ENCODE data around the gene ARID1B. TPM values are rescaled to one million over a fixed set of nuclear protein-coding genes. Genes with fewer than 3 reads are reported as not detected.

The ARID1B gene
- total RNA-seq, 1 donor = 55.0 TPM

GRCh38 chr6:156747715-156748114, 29.5 kb upstream of the ARID1B start:
- Histone ChIP-seq H3K4me2 (ENCODE audit: insufficient read depth, low read length) (no peak overlapping the region), H3K4me3 (ENCODE audit: insufficient read depth, low read length) (no peak overlapping the region), H3K27ac (ENCODE audit: low read depth, low read length) (no peak overlapping the region), H3K36me3 (ENCODE audit: insufficient read depth, low read length) (no peaks in the 10 kb centered on the region), H2AFZ (ENCODE audit: low read length) (no peak overlapping the region), H3K9me3 (ENCODE audit: low read depth, low read length) (no peaks in the 10 kb centered on the region), H4K20me1 (ENCODE audit: insufficient read depth, low read length) (no peaks in the 10 kb centered on the region), H3K4me1 (ENCODE audit: insufficient read depth, low read length) (no peaks in the 10 kb centered on the region), H3K79me2 (ENCODE audit: insufficient read depth, low read length) (no peaks in the 10 kb centered on the region), H3K27me3 (ENCODE audit: insufficient read depth, low read length) (no peaks in the 10 kb centered on the region)
- no peak for DNase-seq (ENCODE audit: insufficient read length, low spot score, missing footprints)
- TF ChIP-seq, protein P1, sequence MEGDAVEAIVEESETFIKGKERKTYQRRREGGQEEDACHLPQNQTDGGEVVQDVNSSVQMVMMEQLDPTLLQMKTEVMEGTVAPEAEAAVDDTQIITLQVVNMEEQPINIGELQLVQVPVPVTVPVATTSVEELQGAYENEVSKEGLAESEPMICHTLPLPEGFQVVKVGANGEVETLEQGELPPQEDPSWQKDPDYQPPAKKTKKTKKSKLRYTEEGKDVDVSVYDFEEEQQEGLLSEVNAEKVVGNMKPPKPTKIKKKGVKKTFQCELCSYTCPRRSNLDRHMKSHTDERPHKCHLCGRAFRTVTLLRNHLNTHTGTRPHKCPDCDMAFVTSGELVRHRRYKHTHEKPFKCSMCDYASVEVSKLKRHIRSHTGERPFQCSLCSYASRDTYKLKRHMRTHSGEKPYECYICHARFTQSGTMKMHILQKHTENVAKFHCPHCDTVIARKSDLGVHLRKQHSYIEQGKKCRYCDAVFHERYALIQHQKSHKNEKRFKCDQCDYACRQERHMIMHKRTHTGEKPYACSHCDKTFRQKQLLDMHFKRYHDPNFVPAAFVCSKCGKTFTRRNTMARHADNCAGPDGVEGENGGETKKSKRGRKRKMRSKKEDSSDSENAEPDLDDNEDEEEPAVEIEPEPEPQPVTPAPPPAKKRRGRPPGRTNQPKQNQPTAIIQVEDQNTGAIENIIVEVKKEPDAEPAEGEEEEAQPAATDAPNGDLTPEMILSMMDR (IDR thresholded peaks at IDR 0.05; ENCODE audit: extremely low read depth, low read depth, low read length) = no peak

- Histone ChIP-seq H3K9me3 (ENCODE audit: low read depth, low read length) (no peaks in the 10 kb centered on the region), H4K20me1 (ENCODE audit: insufficient read depth, low read length) (no peaks in the 10 kb centered on the region), H3K79me2 (ENCODE audit: insufficient read depth, low read length) (no peaks in the 10 kb centered on the region), H2AFZ (ENCODE audit: low read length) (no peak overlapping the region), H3K27ac (ENCODE audit: low read depth, low read length) (no peak overlapping the region), H3K4me1 (ENCODE audit: insufficient read depth, low read length) (no peaks in the 10 kb centered on the region), H3K27me3 (ENCODE audit: insufficient read depth, low read length) (no peaks in the 10 kb centered on the region), H3K36me3 (ENCODE audit: insufficient read depth, low read length) (no peaks in the 10 kb centered on the region), H3K4me2 (ENCODE audit: insufficient read depth, low read length) (no peak overlapping the region), H3K4me3 (ENCODE audit: insufficient read depth, low read length) (no peak overlapping the region)
- TF ChIP-seq, protein P1 (IDR thresholded peaks at IDR 0.05; ENCODE audit: extremely low read depth, low read depth, low read length) = no peak
- no peak for DNase-seq (ENCODE audit: insufficient read length, low spot score, missing footprints)
Observed at GRCh38 chr6:156748504-156748903, 28.7 kb upstream of the ARID1B start.

DNA sequence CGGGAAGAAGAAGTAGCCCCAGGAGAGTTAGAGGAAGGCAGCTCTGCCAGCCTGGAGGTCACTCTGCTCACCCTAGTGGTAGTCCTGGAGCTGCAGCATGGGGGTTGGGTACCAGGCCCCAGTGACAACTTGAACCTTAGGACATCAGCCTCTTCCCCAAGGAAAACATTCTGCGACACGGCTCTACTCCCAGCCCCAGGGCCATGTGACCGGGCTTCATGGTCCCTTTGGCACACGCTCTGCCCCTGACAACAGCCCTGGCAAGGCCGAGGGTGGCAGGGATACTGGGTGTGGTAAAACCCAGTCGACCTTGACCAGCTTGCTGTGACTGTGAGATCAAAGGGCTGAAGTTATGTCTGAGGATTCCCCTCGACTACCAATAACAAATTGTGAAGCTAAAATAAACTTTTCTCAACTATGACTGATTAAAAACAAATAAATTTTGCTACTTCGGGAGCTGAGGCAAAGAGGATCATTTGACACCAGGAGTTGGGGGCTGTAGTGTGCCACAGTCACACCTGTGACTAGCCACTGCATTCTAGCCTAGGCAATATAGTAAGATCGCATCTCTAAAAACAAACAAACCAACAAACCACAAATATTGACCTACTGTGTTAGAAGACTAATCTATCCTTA, 24.4 kb upstream of the ARID1B start:
- Histone ChIP-seq H4K20me1 (ENCODE audit: insufficient read depth, low read length) (no peaks in the 10 kb centered on the region), H3K4me2 (ENCODE audit: insufficient read depth, low read length) (no peak overlapping the region), H3K36me3 (ENCODE audit: insufficient read depth, low read length) (no peaks in the 10 kb centered on the region), H3K4me3 (ENCODE audit: insufficient read depth, low read length) (no peak overlapping the region), H3K4me1 (ENCODE audit: insufficient read depth, low read length) (no peaks in the 10 kb centered on the region), H3K9me3 (ENCODE audit: low read depth, low read length) (no peaks in the 10 kb centered on the region), H3K27me3 (ENCODE audit: insufficient read depth, low read length) (no peaks in the 10 kb centered on the region), H2AFZ (ENCODE audit: low read length) (no peak overlapping the region), H3K79me2 (ENCODE audit: insufficient read depth, low read length) (no peaks in the 10 kb centered on the region), H3K27ac (ENCODE audit: low read depth, low read length) (no peak overlapping the region)
- TF ChIP-seq, protein P1 (IDR thresholded peaks at IDR 0.05; ENCODE audit: extremely low read depth, low read depth, low read length) = peak; percentile 33
- no peak for DNase-seq (ENCODE audit: insufficient read length, low spot score, missing footprints)

DNA sequence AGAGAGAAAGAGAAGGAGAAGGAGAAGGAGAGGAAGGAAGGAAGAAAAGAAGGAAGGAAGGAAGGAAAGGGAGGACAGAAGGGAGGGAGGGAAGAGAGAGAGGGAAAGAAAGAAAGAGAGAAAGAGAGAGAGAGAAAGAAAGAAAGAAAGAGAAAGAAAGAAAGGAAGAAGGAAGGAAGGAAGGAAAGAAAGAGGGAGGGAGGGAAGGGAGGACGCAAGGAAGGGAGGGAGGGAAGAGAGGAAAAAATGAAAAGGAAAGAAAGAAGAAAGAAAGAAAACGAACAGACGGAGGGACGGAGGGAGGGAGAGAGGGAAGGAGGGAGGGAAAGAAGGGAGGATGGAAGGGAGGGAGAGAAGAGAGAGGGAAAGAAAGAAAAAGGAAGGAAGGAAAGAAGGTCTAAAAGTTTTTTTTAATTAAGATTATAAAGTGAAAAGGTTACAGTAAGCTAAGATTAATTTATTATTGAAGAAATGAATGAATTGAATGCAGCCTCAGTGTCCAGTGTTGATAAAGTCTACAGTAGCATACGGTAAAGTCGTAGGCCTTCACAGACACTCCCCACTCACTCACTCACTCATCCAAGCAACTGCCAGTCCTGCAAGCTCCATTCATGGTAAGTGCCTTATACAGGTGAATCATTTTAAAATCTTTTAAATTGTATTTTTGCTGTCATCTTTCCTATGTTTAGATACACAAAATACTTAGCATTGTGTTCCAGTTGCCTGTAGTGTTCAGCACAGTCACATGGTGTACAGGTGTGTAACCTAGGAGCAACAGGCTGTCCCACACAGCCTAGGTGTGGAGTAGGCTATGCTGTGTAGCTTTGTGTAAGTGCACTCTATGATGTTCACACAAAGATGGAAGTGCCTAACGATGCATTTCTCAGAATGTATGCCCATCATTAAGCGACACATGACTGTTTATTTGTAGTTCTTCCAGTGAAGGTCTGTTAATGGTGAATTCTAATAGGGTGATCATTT, 20.3 kb upstream of the ARID1B start:
- no peak for DNase-seq (ENCODE audit: insufficient read length, low spot score, missing footprints)
- H2AFZ ChIP-seq (ENCODE audit: low read length) = no peak overlapping the region
- no peak overlapping the region for H3K4me2 ChIP-seq (ENCODE audit: insufficient read depth, low read length)
- H4K20me1 ChIP-seq (ENCODE audit: insufficient read depth, low read length) = no peaks in the 10 kb centered on the region
- no peaks in the 10 kb centered on the region for H3K79me2 ChIP-seq (ENCODE audit: insufficient read depth, low read length)
- H3K4me3 ChIP-seq (ENCODE audit: insufficient read depth, low read length) = no peak overlapping the region
- H3K27ac ChIP-seq (ENCODE audit: low read depth, low read length) = no peak overlapping the region
- H3K9me3 ChIP-seq (ENCODE audit: low read depth, low read length) = no peaks in the 10 kb centered on the region
- no peaks in the 10 kb centered on the region for H3K36me3 ChIP-seq (ENCODE audit: insufficient read depth, low read length)
- no peaks in the 10 kb centered on the region for H3K4me1 ChIP-seq (ENCODE audit: insufficient read depth, low read length)
- no peaks in the 10 kb centered on the region for H3K27me3 ChIP-seq (ENCODE audit: insufficient read depth, low read length)
- TF ChIP-seq, protein P1 (IDR thresholded peaks at IDR 0.05; ENCODE audit: extremely low read depth, low read depth, low read length) = no peak
